HG02798 (cell line): ENCODE results near the gene SMOC2.
"Not testable (repeated sequence)": the region's sequence is repeated elsewhere in the genome, so short reads cannot be mapped to it uniquely, and the experiment has no call there.

Experiments
- ATAC-seq: cut with Tn5 transposase; IDR thresholded peaks from one replicate; pipeline ENCODE4 v1.9.1; 2021; ENCODE audit warnings: mild to moderate bottlenecking; ENCODE audit not compliant: unreplicated experiment, poor library complexity

Gene SMOC2

GRCh38 chr6:168535711-168536110 is 94.7 kb downstream of the SMOC2 start:
- no peak for ATAC-seq

GRCh38 chr6:168536196-168536595 is 95.2 kb downstream of the SMOC2 start:
- ATAC-seq: no peak

GRCh38 chr6:168536665-168537539 is 95.9 kb downstream of the SMOC2 start:
- ATAC-seq: no peak

DNA sequence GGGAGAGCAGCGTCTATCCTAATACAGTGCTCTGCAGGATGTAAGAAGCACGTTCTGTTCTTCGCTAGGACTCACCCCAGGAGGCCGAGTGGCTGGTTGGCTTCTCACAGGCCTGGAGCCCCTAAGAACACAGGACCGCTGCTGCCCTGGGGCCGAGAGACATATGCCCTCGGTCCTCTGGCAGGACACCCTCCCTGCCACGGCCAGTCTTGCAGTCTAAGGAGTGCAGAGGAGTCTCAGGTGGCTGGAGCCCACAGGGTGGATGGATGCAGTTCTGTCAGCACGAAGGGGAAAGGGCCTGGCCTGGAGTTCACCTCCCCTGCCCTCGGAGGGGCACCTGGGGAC is 96.5 kb downstream of the SMOC2 start:
- no peak for ATAC-seq

DNA sequence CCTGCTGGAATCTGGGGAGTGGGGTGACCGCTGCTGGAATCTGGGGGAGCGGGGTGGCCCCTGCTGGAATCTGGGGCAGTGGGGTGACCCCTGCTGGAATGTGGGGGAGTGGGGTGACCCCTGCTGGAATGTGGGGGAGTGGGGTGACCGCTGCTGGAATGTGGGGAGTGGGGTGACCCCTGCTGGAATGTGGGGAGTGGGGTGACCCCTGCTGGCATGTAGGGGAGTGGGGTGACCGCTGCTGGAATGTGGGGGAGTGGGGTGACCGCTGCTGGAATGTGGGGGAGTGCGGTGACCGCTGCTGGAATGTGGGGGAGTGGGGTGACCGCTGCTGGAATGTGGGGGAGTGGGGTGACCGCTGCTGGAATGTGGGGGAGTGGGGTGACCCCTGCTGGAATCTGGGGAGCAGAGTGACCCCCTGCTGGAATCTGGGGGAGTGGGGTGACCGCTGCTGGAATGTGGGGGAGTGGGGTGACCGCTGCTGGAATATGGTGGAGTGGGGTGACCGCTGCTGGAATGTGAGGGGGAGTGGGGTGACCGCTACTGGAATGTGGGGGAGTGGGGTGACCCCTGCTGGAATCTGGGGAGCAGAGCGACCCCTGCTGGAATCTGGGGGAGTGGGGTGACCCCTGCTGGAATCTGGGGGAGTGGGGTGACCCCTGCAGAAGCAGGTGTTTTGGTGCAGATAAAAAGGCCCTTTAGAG is 97.4 kb downstream of the SMOC2 start:
- not testable (repeated sequence) for ATAC-seq

DNA sequence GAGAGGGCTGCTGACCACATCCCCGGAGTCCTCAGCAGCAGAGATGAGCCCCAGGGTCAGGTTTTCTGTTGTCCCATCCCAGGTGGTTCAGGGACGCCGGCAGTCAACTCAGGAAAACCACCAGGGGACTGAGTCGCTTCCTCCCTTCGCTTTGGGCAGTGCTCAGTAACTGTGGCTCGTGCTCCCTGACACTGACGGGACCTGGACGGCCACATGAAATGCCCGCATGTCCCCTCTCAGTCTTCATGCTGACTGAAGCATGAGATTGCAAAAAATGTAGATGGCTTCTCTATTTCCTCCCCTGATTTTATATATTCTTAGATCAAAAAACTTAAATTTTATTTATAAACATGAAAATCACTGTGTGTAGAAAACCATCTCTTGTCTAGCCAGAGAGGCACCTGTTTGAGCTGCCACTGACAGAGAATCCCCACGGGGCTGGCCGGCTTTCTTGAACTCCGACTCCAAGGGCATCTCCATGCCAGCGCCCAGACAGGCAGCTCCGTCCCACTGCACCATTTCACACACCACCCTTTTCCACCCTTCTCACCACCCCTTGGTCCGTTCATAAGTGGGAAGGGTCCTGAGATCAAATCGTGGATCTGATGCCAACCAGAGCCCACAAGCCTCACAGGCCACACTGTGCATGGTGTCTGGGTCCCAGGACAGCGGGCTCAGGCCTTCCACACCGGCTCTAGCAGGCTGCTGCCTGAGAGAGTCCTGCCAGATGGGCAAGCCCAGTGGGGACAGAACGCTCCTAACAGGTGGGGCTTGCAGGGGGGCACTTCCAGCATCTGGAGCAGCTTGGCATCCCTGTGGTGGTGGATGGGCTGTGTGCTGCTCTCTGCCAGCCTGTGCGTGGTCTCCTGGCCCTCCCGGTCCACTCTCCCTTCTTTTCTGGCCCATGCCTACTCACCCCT is 98.2 kb downstream of the SMOC2 start:
- ATAC-seq: no peak

DNA sequence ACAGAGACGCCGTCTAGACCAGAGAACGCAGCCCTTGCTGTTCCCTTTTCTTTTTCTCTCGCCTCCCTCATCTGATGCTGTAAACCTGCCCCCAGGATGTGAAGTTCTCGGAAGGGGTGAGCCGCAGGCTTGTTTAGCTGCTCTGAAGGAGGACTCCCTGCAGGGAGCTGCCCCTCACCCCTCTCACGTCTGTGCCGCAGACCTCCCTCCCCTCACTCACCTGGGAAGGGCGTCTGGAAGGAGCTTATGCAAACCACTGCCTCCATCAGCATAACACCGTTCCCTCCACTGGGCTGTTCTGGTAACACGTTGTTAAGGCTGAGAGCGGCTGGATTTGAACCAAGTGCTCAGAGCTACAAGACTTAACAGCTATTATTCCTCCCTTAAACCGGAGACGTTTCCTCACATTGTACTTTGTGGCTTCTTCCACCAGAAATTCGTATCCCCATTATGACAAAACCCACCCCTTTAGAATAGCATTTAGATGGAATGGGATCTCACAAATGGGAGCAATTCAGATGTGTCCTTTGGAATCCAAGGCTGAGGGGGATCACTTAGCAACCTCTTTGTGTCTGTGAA is 99.8 kb downstream of the SMOC2 start:
- ATAC-seq: no peak

DNA sequence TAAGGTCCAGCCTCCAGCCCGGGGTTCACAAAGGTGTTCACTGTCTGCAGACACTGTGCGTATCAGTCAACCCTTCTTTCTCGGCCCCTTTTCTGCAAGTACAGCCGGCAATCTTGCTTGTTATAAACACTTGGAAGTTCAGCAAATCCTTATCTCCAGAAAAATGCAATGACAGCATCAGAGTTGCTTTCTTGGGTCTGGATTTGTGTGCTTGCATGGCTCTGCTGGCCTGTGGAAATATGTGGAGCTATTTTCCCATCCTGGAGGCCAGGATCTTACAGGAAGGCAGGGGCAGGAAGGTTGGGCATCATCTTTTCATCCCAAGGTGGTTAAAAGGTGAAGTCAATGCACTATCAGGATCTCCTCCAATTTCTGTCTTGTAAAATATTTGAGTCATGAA is 100.3 kb downstream of the SMOC2 start:
- no peak for ATAC-seq

DNA sequence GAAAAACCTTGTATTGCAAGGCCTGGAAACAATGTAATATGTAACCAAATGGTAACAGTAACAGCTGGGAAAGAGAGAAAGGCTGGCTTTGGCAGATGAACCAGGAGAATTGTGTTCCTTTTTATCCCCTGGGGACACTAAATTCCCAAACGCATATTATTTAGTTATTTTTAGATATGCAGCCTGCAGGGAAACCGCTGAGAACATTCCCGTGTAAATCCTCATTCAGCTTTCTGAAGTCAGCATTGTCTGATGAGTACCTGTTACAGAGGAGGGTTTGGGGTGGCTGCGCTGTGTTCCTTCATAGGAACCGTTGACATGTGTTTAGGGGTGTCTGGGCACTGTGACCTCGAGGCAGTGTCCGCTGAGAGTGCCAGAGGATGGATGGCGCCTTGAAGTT is 101.3 kb downstream of the SMOC2 start:
- ATAC-seq: no peak

DNA sequence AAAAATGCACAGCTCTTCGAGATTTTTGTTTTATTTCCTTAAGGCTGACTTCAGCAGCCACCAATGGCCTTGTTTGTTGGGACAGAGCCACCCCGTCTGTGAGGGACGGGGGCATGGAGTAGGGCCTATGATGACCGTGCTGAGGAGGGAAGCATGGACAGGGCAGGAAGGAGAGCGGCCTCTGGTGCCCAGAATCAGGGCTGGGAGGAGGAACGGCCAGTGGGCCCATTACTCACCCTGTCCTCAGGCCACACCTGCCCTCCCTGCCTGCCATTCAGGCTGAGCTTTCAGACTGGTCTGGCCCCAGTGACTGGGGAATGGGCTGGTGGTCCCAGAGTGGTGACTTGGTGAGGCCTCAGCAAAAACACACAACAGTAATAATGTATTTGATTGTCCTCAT is 104.4 kb downstream of the SMOC2 start:
- no peak for ATAC-seq

- no peak for ATAC-seq
Measured at GRCh38 chr6:168546151-168546550, 105.2 kb downstream of the SMOC2 start.

DNA sequence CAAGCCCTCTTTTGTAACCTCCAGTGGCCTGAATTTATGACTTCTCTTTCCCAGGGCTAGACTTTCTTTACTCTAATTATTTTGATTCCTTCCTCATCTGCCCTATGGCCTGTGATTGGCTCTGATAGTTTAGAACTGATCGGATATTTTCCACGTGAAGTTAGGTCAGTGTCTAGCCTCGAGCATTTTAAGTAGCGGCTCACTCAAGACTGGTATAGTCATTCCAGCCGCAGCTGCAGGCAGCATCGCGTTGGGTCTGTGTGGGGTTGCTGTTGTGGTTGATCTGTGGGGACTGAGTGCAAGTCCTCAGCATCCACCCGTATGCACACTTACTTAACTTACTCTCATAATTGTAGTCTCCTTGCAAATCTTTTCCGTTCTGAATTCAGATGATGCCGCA is 105.7 kb downstream of the SMOC2 start:
- no peak for ATAC-seq

DNA sequence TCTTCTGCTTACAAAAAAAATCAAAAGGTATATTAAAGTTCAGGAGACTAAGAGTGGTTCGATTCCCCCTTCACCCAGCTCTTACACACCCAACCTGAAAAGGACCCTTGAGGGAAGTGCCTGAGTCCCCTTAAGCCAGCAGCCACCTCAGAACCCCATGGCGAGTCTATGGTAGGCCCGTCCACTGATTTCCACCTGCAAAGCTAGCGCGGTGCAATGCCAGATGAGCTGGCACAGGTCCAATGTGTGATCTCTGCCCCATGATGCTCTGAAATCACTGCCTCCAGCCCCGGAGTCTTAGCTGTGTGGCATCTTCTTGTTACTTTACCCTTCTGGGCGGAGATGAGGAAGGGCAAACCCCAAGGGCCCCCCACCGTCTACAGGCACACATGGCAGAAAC is 109.3 kb downstream of the SMOC2 start:
- no peak for ATAC-seq

GRCh38 chr6:168554472-168554871 is 113.5 kb downstream of the SMOC2 start:
- ATAC-seq: no peak

DNA sequence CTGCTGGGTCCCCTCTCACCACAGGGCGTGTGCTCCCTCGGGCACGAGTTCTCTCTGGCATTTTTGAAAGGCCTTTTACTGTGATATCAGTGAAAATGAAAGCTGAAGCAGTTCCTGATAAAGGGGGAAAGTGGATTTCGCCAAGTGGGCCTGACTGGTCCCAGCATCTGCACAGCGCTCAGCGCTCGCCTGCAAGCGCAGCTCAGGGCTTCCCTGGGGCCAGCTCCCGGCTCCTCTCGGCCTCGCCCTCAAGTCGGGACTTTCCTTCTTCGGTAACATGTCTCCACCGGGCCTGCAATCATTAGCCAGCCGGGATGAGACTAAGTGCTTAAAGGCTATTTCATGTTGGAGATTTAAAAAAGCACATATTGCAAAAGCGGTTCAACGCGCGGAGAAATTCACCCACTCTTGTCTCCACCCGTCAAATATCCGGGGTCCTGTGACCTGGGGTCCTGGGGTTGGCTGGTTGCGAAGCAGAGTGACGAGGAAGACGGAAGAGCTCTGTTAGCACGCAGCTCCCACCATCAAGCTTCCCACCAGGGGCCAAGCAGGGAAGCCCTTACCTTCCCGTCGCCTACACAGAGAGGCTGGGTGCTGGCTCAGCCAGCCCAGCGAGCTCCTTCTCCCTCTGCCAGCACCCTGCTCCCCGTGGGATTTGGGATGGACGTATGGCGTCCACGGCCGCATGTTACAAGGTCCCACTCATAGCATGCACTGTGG is 114.1 kb downstream of the SMOC2 start:
- ATAC-seq: no peak

GRCh38 chr6:168555618-168556273 is 114.8 kb downstream of the SMOC2 start:
- ATAC-seq: no peak

DNA sequence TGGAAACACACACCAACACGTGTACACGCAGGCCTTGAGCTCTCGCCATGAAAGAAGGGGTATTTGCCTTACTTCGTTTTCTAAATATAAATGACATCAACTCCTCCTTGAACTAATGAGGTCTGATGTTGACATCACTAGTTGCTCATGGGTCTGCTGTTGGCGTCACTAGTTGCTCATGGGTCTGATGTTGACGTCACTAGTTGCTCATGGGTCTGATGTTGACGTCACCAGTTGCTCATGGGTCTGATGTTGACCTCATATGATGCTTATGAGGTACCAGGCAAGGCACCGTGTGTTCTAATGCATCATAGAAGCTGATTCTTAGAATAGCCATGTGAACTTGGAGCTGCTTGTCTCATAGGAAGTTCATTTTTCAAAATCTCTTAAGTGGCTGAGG is 116.5 kb downstream of the SMOC2 start:
- ATAC-seq: no peak

DNA sequence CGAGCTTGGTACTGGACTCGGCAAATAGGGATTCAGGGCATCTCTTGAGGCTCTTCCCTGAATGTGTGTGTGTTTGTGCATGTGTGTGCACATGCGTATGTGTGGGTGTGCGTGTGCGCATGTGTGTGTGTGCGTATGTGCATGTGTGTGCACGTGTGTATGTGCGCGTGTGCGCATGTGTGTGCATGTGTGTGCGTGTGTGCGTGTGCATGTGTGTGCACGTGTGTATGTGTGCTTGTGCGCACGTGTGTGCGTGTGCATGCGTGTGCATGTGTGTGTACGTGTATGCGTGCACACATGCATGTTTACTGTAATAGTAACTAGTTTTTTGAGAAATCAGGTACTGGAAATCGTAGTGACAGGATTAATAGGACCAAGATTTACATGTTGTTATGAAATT is 117.7 kb downstream of the SMOC2 start:
- no peak for ATAC-seq

- no peak for ATAC-seq
Measured at GRCh38 chr6:168559574-168560098, 118.7 kb downstream of the SMOC2 start.
